GM12891 (cell line): ENCODE measurements around the gene THAP3.

ENCODE experiments used
- POLR2A ChIP-seq: IDR thresholded peaks from 2 replicates; pipeline ENCODE4 v1.6.1; 2011; ENCODE audit warnings: low read depth, low read length, control low read depth
- TAF1 ChIP-seq: IDR thresholded peaks from 2 replicates; pipeline ENCODE4 v1.6.1; 2011; ENCODE audit warnings: low read depth, low read length, control low read depth

DNA sequence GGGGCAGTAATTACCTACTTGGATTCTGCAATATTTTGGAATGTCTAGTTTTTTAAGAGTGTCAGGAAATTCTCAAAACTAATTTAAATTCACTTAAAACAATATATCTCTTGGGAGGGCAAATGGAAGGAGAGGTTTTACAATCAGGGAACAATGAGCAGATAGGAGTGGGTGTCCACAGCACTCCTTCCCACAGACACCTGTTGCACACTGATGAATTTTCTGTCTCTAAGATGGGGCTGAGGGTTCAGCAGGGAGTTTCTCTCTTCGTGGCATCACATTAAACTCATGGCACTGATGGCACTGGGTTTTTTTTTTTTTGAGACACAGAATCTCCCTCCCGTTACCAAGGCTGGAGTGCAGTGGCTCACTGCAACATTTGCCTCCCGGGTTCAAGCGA is 5.6 kb upstream of the THAP3 start:
- no peak for TF ChIP-seq POLR2A
- TF ChIP-seq TAF1: no peak
